GM18861 (cell line): ENCODE results near the gene PMIS2.

Source experiments
- ATAC-seq: cut with Tn5 transposase; IDR thresholded peaks from one replicate; pipeline ENCODE4 v1.9.1; 2021; ENCODE audit not compliant: unreplicated experiment

The PMIS2 gene

GRCh38 chr19:35585848-35586247 is at the start of gene PMIS2:
TSS of gene PMIS2 (plus strand) at chr19:35586173. CDS start at chr19:35586260, 87 bp downstream.
- no peak for ATAC-seq

GRCh38 chr19:35539314-35539713 is 46.7 kb upstream of the PMIS2 start:
- ATAC-seq = no peak

- ATAC-seq = no peak
Observed at GRCh38 chr19:35539850-35540249, 46.1 kb upstream of the PMIS2 start.

GRCh38 chr19:35540356-35540927 is 45.5 kb upstream of the PMIS2 start:
- ATAC-seq = no peak

- ATAC-seq = no peak
Observed at GRCh38 chr19:35542209-35542608, 43.8 kb upstream of the PMIS2 start.

GRCh38 chr19:35543280-35544109 is 42.5 kb upstream of the PMIS2 start:
- ATAC-seq = no peak

GRCh38 chr19:35544110-35544802 is 41.7 kb upstream of the PMIS2 start:
- no peak for ATAC-seq

GRCh38 chr19:35545001-35545854 is 40.7 kb upstream of the PMIS2 start, which contains the start of gene TMEM147:
TSS of gene TMEM147 (plus strand) at chr19:35545626. CDS start at chr19:35545740, 114 bp downstream.
- peak; percentile 63 for ATAC-seq

- peak; percentile 26 for ATAC-seq
Observed at GRCh38 chr19:35545855-35546381, 40.1 kb upstream of the PMIS2 start.

- no peak for ATAC-seq
Observed at GRCh38 chr19:35546532-35546931, 39.4 kb upstream of the PMIS2 start.

GRCh38 chr19:35549174-35549788 is 36.7 kb upstream of the PMIS2 start:
- ATAC-seq = no peak

GRCh38 chr19:35549879-35550523 is 36.0 kb upstream of the PMIS2 start:
- ATAC-seq = no peak

- no peak for ATAC-seq
Observed at GRCh38 chr19:35551091-35551810, 34.7 kb upstream of the PMIS2 start.

GRCh38 chr19:35552534-35553384 is 33.2 kb upstream of the PMIS2 start:
- ATAC-seq = no peak

GRCh38 chr19:35553385-35554000 is 32.5 kb upstream of the PMIS2 start:
- no peak for ATAC-seq

- ATAC-seq = no peak
Observed at GRCh38 chr19:35554076-35554475, 31.9 kb upstream of the PMIS2 start.

- no peak for ATAC-seq
Observed at GRCh38 chr19:35555301-35556005, 30.5 kb upstream of the PMIS2 start.
